Subcutaneous abdominal adipose tissue (tissue), 5 donors: ENCODE measurements around the gene FAM114A2.

Source experiments
- H3K27ac ChIP-seq: one replicate; pipeline ENCODE4 v1.7.0; 2013; ENCODE audit warnings: low read depth, mild to moderate bottlenecking, inconsistent platforms, low read length, moderate library complexity
- H3K27me3 ChIP-seq, 5 donors: one replicate each; pipeline ENCODE4 v1.7.0; 2013; ENCODE audit warnings: low read length in 5 of 5, inconsistent platforms in 1 of 5; ENCODE audit not compliant: control insufficient read depth in 5 of 5, insufficient read depth in 4 of 5
- H3K36me3 ChIP-seq, 5 donors: one replicate each; pipeline ENCODE4 v1.7.0; 2013; ENCODE audit warnings: low read length in 5 of 5; ENCODE audit not compliant: control insufficient read depth in 5 of 5, insufficient read depth in 5 of 5
- H3K4me1 ChIP-seq, 5 donors: one replicate each; pipeline ENCODE4 v1.7.0; 2013; ENCODE audit warnings: low read length in 5 of 5, mild to moderate bottlenecking in 3 of 5, moderate library complexity in 1 of 5; ENCODE audit not compliant: control insufficient read depth in 5 of 5, insufficient read depth in 5 of 5
- H3K4me3 ChIP-seq, 5 donors: one replicate each; pipeline ENCODE4 v1.7.0; 2013; ENCODE audit warnings: low read length in 5 of 5, low read depth in 1 of 5
- H3K9ac ChIP-seq, 5 donors: one replicate each; pipeline ENCODE4 v1.7.0; 2013; ENCODE audit warnings: low read length in 5 of 5, mild to moderate bottlenecking in 4 of 5, moderate library complexity in 3 of 5
- H3K9me3 ChIP-seq, 5 donors: one replicate each; pipeline ENCODE4 v1.7.0; 2013; ENCODE audit warnings: low read length in 5 of 5; ENCODE audit not compliant: control insufficient read depth in 5 of 5
- donor health status: healthy.
- donor health status: healthy.
- donor health status: healthy.
- donor health status: healthy.
- donor health status: healthy.

Gene FAM114A2

GRCh38 chr5:154055201-154055600, 16.5 kb upstream of the FAM114A2 start:
- H3K27me3 ChIP-seq: no peaks in the 10 kb centered on the region
- H3K4me1 ChIP-seq: peaks cover 0 to 13% (median 7%) of the 10 kb centered on the region in 5 donors
- peaks cover 12 to 42% (median 27%) of the 10 kb centered on the region in 5 donors for H3K36me3 ChIP-seq
- H3K27ac ChIP-seq: no peak overlapping the region
- H3K4me3 ChIP-seq: no peak overlapping the region
- no peak overlapping the region for H3K9ac ChIP-seq
- H3K9me3 ChIP-seq: no peaks in the 10 kb centered on the region

DNA sequence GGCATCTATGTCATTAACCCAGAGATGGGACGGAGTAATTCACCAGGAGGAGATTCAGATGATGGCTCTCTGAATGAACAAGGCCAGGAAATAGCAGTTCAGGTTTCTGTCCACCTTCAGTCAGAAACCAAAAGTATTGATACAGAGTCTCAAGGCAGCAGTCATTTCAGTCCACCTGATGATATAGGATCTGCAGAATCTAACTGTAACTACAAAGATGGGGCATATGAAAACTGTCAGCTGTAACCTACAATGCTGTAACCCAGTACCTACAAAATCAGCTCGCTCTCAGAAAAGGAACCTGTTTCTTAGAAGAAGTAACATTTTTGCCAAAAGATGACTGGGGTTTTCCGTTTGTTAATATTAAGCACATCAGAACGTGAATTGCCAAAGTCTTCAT, 14.8 kb upstream of the FAM114A2 start:
- Histone ChIP-seq H3K27me3 (no peaks in the 10 kb centered on the region), H3K9ac (no peak overlapping the region), H3K27ac (no peak overlapping the region), H3K4me1 (peaks cover 0 to 6% (median 5%) of the 10 kb centered on the region in 5 donors), H3K36me3 (peaks cover 12 to 42% (median 27%) of the 10 kb centered on the region in 5 donors), H3K9me3 (no peaks in the 10 kb centered on the region), H3K4me3 (no peak overlapping the region)

- Histone ChIP-seq H3K9ac (no peak overlapping the region), H3K4me3 (no peak overlapping the region), H3K27ac (no peak overlapping the region), H3K4me1 (peaks cover 0 to 20% (median 3%) of the 10 kb centered on the region in 5 donors), H3K36me3 (peaks cover 12 to 34% (median 33%) of the 10 kb centered on the region in 5 donors), H3K9me3 (no peaks in the 10 kb centered on the region), H3K27me3 (no peaks in the 10 kb centered on the region)
Measured at GRCh38 chr5:154049636-154050035, 10.9 kb upstream of the FAM114A2 start.

GRCh38 chr5:154047324-154047723, 8.6 kb upstream of the FAM114A2 start:
- Histone ChIP-seq H3K27ac (no peak overlapping the region), H3K27me3 (no peaks in the 10 kb centered on the region), H3K9ac (peak overlapping the region in 1 of 5 donors; percentile 12), H3K9me3 (no peaks in the 10 kb centered on the region), H3K4me1 (peaks cover 3 to 38% (median 11%) of the 10 kb centered on the region in 5 donors), H3K4me3 (no peak overlapping the region), H3K36me3 (peaks cover 0 to 21% (median 15%) of the 10 kb centered on the region in 5 donors)

GRCh38 chr5:154046486-154046885, 7.8 kb upstream of the FAM114A2 start:
- Histone ChIP-seq H3K9ac (no peak overlapping the region), H3K4me1 (peaks cover 3 to 46% (median 16%) of the 10 kb centered on the region in 5 donors), H3K4me3 (no peak overlapping the region), H3K36me3 (peaks cover 0 to 16% (median 10%) of the 10 kb centered on the region in 5 donors), H3K27ac (no peak overlapping the region), H3K9me3 (no peaks in the 10 kb centered on the region), H3K27me3 (no peaks in the 10 kb centered on the region)

GRCh38 chr5:154044581-154044980, 5.9 kb upstream of the FAM114A2 start:
- Histone ChIP-seq H3K9ac (no peak overlapping the region), H3K4me3 (no peak overlapping the region), H3K36me3 (peaks cover 0 to 7% (median 0%) of the 10 kb centered on the region in 5 donors), H3K4me1 (peaks cover 3 to 50% (median 20%) of the 10 kb centered on the region in 5 donors), H3K9me3 (no peaks in the 10 kb centered on the region), H3K27ac (no peak overlapping the region), H3K27me3 (no peaks in the 10 kb centered on the region)

- no peaks in the 10 kb centered on the region for H3K27me3 ChIP-seq
- no peak overlapping the region for H3K4me3 ChIP-seq
- no peaks in the 10 kb centered on the region for H3K9me3 ChIP-seq
- H3K27ac ChIP-seq: no peak overlapping the region
- H3K4me1 ChIP-seq: peaks cover 6 to 55% (median 24%) of the 10 kb centered on the region in 5 donors
- no peak overlapping the region for H3K9ac ChIP-seq
- H3K36me3 ChIP-seq: peaks cover 0 to 7% (median 0%) of the 10 kb centered on the region in 5 donors
Measured at GRCh38 chr5:154044099-154044498, 5.4 kb upstream of the FAM114A2 start.

- Histone ChIP-seq H3K36me3 (peaks cover 0 to 7% (median 0%) of the 10 kb centered on the region in 5 donors), H3K9ac (peak overlapping the region in 1 of 5 donors; percentile 44), H3K27me3 (no peaks in the 10 kb centered on the region), H3K4me1 (peaks cover 6 to 59% (median 32%) of the 10 kb centered on the region in 5 donors), H3K27ac (peak overlapping the region; percentile 44), H3K4me3 (no peak overlapping the region), H3K9me3 (no peaks in the 10 kb centered on the region)
Measured at GRCh38 chr5:154042766-154043165, 4.1 kb upstream of the FAM114A2 start.

DNA sequence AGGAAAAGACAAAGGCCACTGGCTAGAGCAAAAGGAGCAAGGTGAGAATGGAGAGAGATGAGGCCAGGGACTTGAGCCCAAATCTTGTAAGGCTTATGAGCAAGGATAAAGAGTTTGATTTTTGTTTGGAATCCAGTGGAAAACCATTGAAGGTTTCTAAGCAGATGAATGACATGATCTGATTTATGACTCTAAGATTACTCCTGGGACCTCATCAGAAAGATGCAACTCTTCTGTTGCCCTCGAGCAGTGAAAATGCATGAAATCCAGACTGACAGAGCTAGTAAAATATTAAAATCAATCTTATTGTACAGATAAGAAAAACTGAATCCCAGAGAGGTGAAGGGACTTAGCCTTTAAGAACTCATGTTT, 734 bp upstream of the FAM114A2 start:
- Histone ChIP-seq H3K27me3 (no peaks in the 10 kb centered on the region), H3K9ac (peak overlapping the region; percentile 84 to 99 (median 95)), H3K4me3 (peak overlapping the region; percentile 82 to 99 (median 99)), H3K36me3 (no peaks in the 10 kb centered on the region), H3K4me1 (peaks cover 6 to 47% (median 34%) of the 10 kb centered on the region in 5 donors), H3K9me3 (no peaks in the 10 kb centered on the region), H3K27ac (peak overlapping the region; percentile 90)

GRCh38 chr5:154038261-154038706, 426 bp downstream of the FAM114A2 start:
- H3K9ac ChIP-seq: peak overlapping the region; percentile 84 to 99 (median 95)

More at GRCh38 chr5:154038261-154038706, 426 bp downstream of the FAM114A2 start:
- H3K27ac ChIP-seq: peak overlapping the region; percentile 90
- H3K27me3 ChIP-seq: no peaks in the 10 kb centered on the region
- peaks cover 0 to 5% (median 0%) of the 10 kb centered on the region in 5 donors for H3K36me3 ChIP-seq
- no peaks in the 10 kb centered on the region for H3K9me3 ChIP-seq
- H3K4me3 ChIP-seq: peak overlapping the region; percentile 82 to 99 (median 99)
- H3K4me1 ChIP-seq: peaks cover 3 to 38% (median 31%) of the 10 kb centered on the region in 5 donors
